ENCODE results near the gene VSTM1.

VSTM1 gene

DNA sequence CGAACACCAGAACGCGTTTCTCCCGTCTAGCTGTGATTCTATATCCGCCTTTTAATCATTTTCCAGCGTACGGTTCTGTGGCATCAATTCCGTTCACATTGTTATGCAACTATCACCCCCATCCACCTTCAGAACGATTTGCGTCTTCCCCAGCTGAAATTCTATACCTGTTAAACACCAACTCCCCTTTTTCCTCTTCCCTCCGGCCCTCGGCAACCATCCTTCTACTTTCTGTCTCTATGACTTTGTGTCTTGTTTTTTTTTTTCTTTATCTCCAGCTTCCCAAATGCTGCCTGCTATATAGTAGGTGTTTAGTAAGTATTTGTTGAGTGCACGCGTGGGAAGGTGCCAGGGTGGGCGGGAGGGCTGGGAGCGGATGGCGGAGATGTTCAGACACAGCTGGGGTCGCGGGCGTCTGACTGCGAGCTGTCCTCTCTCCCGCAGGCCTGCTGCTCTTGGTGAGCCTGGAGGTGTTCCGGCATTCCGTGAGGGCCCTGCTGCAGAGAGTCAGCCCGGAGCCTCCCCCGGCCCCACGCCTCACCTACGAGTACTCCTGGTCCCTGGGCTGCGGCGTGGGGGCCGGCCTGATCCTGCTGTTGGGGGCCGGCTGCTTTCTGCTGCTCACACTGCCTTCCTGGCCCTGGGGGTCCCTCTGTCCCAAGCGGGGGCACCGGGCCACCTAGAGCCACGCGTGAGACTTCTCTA, 52.0 kb downstream of the VSTM1 start:
- DNase-seq (ENCODE audit: low spot score), result no peak

DNA sequence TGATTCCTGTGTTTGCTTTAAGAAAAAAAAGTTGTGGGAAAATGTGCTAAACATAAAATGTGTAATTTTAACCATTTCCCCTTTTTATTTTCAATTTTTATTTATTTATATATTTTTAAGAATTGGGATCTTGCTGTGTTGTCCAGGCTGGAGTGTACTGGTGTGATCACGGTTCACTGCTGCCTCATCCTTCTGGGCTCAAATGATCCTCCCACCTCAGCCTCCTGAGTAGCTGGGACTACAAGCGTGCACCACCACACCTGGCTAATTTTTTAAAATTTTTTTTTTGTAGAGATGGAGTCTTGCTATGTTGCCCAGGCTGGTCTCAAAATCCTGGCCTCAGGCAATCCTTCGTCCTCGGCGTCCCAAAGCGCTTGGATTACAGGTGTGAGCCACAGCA, 53.2 kb downstream of the VSTM1 start:
- DNase-seq (ENCODE audit: low spot score), result no peak

DNA sequence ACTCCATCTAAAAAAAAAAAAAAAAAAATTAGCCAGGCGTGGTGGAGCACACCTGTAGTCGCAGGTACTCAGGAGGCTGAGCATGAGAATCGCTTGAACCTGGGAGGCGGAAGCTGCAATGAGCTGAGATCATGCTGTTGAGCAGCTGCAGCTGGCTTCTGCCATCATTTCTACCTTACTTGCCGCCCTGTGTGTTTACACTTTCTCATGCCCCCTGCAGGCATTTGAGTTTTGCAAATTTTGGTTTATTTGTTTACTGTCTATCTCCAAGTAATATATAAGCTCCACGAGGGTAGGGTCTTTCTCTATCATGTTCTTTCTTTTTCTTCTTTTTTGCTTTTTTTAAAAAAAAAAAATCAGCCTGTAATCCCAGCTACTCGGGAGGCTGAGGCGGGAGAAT, 54.3 kb downstream of the VSTM1 start:
- no peak for DNase-seq (ENCODE audit: low spot score)

DNA sequence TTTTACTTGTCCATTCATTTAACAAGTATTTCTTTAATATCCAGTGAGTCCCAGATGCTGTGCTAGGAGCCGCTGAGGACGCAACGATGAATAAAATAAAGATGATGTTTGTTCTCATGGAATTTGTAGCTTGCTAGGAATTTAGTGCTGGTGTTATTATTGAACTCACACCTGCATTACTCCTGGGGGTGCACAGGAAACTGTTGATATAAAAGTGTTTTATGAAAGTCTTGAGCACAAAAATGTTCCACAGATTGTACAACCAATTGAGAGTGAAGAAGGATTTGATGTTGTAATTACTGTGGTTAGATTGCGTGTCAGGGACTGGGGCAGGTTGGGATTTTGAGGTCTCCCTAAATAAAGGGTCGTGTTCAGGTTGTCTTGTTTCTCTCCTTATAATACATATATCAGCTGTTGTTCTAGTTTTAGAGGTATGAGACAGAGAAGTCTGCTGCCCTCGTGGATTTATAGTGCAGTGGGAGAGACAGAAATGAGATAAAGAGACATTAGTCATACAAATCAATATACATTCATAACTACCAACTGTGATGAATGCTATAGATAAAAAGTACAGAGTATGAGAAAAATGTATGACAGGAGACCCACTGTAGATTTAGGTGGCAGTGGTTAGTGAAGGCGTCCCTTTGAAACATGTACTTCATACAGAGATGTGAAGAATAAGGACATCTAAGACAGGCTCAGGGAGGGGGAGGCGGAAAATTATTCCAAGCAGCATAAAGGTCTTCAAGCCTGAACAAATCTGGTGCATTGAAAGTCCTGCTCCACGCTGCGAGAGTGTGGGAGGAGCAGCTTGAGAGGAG, 61.0 kb downstream of the VSTM1 start:
- DNase-seq (ENCODE audit: low spot score), result no peak

DNA sequence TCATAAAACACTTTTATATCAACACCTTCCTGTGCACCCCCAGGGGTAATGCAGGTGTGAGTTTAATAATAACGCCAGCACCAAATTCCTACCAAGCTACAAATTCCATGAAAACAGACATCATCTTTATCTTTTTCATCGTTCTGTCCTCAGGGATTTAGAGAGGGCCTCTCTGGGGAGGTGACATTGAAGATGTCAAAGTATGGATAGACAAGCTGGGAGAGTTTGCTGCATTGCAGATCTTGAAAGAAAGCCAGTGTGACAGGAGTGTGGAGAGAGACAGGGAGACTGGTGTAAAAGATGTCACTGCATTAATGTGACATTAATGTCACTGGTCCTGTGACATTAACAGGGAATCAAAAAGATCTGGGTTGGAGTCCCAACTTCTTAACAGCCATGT, 62.2 kb downstream of the VSTM1 start:
- DNase-seq (ENCODE audit: low spot score), result no peak

DNA sequence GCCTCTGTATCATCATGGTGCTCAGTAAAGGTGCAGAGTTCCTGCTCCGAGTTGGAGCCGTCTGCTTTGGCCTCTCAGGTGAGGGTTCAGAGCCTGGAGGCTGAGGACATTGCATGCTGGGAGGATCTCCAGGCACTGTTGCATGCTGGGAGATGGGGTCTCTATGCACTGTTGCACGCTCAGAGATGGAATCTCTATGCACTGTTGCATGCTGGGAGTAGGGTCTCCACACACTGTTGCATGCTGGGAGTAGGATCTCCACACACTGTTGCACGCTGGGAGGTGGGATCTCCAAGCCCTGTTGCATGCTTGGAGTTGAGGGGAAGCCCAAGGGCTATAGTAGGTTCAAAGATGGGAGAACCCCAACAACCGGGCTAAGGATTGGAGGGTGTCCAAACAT, 64.0 kb downstream of the VSTM1 start:
- DNase-seq (ENCODE audit: low spot score), result no peak

DNA sequence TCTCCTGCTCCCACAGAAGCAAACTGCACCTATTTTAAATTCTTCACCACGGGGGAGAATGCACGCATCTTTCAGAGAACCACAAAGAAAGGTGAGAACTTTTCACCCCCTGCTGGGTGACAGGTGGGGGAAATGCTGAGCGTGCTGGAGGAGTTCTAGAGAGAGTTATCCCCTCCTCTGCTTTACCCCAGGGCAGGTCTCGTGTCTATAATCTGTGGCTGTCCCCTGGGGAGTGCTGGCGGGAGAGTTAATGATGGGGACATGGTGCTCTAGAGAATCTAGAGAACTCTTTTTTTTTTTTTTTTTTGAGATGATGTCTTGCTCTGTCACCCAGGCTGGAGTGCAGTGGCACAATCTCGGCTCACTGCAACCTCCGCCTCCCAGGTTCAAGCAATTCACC, 65.5 kb downstream of the VSTM1 start:
- DNase-seq (ENCODE audit: low spot score), result no peak

DNA sequence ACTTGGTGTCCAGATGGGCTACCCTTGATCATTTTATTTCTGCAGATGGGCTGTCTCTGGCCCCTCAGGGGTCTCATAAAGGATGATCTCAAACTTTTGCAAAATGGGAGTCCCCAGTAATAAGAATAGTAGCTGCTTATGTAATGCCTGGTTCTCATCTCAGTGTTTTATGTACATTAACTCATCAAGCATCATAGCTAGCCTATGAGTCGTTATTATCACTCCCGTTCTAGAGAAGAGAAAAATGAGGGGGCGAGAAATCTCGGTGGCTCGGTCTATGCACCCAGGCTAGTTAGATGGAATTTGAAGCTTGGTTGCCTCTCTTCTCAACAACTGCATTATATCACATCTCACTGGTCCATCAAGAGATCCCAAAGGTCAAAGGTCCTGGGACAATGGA, 68.9 kb downstream of the VSTM1 start:
- no peak for DNase-seq (ENCODE audit: low spot score)

DNA sequence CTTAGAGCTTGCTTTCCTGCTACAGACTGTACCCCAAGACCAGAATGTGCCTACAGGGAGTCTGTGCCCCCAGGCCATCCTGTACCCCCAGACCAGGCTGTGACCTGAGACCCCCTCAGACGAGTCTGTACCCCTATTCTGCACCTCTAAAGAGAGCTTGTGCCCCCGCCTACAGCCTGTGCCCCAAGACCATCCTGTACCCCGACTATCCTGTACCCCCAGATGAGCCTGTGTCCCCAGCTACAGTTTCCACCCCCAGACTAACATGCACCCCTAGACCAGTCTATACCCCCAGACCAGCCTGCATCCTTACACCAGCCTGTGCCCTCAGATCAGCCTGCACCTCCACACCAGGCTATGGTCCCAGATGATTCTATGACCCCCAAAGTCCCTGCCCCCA, 70.2 kb downstream of the VSTM1 start:
- no peak for DNase-seq (ENCODE audit: low spot score)

DNA sequence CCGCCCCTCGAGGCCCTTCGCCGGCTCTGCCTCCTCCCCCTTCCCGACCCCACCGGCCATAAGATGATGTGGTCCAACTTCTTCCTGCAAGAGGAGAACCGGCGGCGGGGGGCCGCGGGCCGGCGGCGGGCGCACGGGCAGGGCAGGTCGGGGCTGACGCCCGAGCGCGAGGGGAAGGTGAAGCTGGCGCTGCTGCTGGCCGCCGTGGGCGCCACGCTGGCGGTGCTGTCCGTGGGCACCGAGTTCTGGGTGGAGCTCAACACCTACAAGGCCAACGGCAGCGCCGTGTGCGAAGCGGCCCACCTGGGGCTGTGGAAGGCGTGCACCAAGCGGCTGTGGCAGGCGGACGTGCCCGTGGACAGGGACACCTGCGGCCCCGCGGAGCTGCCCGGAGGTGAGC, 70.9 kb downstream of the VSTM1 start:
- DNase-seq (ENCODE audit: low spot score), result no peak

DNA sequence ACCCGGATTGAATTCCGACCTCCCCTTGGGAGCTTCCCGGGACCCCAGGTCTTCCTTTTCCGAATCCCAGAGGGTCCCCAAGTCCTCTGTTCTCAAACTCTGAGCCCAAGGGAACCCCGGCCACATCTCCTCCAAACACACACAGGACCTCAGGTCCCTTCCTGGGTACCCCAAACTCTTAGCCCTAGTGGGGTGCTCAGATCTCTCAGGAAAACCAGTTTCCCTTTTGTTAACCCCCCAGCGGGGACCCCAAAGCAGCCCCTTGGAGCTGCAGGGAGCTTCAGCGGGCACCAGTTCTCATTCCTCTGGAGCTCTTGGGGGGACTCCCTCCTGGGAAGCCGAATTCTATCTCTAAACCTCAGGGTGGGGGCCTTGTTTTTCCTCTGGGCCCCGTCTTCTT, 71.5 kb downstream of the VSTM1 start:
- DNase-seq (ENCODE audit: low spot score), result no peak

DNA sequence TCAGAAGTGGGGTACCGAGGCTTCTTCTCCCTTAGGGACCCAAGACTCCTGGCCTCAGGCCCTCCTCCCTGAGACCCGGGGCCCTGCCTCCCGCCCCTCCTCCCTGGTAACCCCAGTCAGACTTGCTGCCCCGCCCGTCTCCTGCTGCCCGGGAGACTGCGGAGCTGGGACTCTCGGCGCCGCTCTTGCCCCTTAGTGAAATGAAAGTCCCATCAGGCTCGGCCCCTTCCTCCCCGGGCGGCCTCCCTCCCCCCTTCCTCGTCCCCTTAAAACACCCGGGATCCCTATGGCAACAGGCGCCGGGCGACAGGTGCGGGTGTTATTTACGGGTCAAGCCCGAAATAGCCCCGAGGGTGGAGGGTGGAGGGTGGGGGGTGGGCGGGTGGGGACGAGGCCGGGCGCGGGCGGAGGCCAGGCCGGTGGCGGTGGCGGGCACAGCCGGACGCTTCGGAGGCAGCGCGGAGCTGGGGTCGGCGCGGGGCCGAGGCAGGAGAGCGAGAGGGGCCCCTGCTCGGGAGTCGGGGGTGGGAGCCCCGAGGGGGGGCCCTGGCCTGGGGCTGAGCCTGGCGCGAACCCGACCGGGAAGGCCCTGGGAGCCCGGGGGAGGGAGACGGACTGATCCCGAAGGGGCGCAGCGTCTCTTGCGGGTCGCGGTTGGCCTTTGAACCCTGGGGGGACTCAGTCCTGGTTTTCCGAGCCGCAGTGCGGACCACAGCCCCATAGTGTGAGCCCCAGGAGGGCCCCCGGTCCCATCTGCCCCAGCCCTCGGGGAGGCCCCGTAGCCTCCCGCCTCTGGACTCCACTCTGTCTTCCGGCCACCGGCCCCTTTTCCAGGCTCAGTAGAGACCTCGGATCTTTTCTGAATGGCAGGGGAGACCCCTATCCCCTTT, 72.2 kb downstream of the VSTM1 start, which contains the start of gene CACNG6:
CACNG6 (plus strand) TSS at position 414 of the 890 bp plus-strand sequence. CDS start 1,241 bp downstream, outside the sequence.
- no peak for DNase-seq (ENCODE audit: low spot score)
